NT2/D1 (cell line): ENCODE results near the gene GYS2.

Source experiments
- SUZ12 ChIP-seq: IDR thresholded peaks from 2 replicates; pipeline ENCODE4 v1.6.1; 2011; ENCODE audit not compliant: insufficient read length, insufficient read depth; ENCODE audit errors: extremely low read depth
- YY1 ChIP-seq: IDR thresholded peaks from 2 replicates; pipeline ENCODE4 v1.6.1; 2011; ENCODE audit not compliant: insufficient read length, insufficient read depth
- ZNF274 ChIP-seq: IDR thresholded peaks from 2 replicates; pipeline ENCODE4 v1.6.1; 2011; ENCODE audit warnings: mild to moderate bottlenecking, low read depth, low read length

DNA sequence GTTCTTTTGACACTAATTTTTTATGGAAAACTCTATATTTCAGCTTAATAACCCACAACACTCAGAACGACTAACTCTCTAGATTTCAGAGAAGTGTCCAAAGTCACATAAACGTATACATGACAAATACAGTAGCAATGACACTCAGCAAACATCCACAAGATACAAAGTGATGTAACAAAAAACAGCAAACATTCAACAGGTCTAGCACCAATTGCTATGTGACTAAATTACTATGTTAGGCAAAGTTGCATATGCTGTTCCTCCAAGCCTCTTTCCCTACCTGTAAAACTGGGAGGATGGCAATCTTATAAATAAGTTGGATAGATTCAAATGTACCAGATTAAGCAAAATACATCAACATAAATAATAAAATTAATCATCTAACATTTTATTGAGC, 104.9 kb downstream of the GYS2 start:
- TF ChIP-seq ZNF274 (no peak), YY1 (no peak), SUZ12 (no peak)
